Kidney glomerular epithelial cell (primary cell): ENCODE data around the gene SDR42E2.
"Not testable (repeated sequence)": the region's sequence is repeated elsewhere in the genome, so short reads cannot be mapped to it uniquely, and the experiment has no call there.

Experiments used
- DNase-seq: peaks from one replicate; lab custom pipeline; 2025; lab: John Stamatoyannopoulos, UW

SDR42E2 gene

GRCh38 chr16:22213801-22214200 is 51.5 kb downstream of the SDR42E2 start:
- DNase-seq: no peak

DNA sequence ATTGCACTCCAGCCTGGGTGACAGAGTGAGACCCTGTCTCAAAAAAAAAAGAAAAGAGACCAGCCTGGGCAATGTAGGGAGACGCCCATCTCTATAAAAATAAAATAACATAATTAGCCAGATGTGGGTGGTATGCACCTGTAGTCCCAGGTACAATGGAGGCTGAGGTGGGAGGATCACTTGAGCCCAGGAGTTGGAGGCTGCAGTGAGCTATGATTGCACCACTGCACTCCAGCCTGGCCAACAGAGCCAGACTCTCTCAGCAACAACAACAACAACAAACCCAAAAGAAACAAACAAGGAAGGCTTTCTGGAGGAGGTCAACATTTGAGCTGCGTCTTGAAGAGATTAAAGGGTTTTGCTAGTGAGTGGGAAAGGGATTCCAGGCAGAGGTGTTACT is 52.1 kb downstream of the SDR42E2 start:
- DNase-seq: no peak

GRCh38 chr16:22214889-22215288 is 52.6 kb downstream of the SDR42E2 start:
- DNase-seq: no peak

DNA sequence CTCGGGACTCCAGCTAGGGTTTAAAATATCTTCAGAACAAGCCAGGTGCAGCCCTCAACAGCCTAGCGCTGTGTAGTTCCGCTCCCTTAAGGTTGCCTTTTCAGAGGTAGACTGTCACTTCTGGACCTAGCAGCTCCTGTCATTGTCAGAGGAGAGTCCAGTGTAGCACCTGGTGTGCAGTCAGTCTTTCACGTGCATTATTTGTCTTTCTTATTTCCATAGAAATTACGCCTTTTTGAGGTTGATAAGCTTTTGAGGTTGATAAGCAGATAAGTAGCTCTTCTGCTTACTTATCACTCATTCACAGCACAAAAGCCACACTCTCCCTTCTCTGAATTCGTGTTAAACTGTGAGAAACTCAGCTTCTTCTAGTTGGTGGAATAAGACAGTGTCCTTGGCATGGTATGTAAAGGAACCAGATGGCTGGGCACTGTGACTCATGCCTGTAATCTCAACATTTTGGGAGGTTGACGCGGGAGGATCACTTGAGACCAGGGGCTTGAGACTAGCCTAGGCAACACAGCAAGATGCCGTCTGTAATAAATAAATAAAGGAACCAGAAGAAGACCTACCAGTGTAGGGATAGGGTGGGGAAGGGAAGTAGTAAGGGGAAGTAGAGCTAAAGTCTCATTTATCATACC is 54.0 kb downstream of the SDR42E2 start:
- no peak for DNase-seq

- DNase-seq: not testable (repeated sequence)
Measured at GRCh38 chr16:22216832-22217225, 54.5 kb downstream of the SDR42E2 start.

DNA sequence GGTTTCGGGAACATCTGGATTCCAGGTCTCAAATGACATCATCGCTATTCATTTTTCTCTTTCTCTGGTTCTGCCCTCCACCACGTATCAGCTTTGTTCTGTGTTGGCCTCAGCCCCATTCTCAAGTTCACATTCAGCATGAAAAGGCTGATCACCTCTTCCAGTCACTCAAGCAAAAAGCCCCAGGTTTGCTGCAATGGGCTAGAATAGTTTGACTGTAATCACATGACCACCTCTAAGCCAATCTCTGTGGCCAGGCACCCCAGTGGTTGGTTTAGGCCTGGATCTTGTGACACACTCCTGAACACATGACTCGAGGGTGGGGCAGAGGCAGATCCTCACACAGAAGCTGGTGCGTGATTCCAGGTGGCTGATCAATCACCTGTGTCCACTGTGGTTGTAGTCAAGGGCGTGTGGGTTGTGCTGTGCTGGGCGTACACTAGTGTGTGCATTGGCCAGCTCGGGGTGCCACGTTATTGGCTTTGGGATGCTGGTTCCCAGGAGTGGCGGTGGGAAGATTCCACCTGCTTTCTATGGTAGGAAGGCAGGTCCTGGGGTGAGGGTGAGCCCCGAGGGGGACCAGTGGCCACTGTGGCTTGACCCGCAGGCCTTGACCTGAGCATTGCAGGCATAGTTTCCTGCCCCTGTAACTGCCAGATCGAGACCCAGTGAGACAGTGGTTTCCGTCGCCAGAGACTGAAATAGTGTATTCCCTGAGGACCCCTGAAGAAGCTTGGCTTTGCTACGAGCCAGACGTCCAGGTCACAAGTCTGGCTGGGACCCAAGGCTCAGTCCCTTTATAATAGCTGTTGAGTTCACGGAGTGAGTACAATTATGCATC is 55.8 kb downstream of the SDR42E2 start:
- DNase-seq: no peak

GRCh38 chr16:22219389-22220068 is 57.2 kb downstream of the SDR42E2 start:
- DNase-seq: no peak

GRCh38 chr16:22220069-22220440 is 57.7 kb downstream of the SDR42E2 start:
- no peak for DNase-seq

DNA sequence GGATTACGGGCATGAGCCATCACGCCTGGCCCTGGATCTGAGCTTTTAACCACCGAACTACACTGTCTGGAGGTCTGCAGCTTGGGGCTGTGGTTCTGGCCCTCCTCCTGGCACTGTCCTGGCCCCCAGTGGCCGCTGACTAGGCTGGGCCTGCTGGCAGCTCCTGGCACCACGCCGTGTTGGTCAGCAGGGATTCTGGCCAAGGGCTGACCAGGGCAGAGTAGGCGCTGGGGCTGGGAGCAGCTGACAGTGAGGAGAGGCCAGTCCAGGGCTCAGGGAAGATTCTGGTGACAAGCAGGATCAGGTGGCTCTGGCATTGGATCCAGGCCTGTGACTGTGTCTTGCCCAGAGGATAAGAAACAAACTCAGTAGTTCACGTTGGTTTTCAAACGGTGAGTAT is 58.4 kb downstream of the SDR42E2 start:
- DNase-seq: no peak

- DNase-seq: no peak
Measured at GRCh38 chr16:22222006-22222405, 59.7 kb downstream of the SDR42E2 start.

GRCh38 chr16:22222998-22223397 is 60.7 kb downstream of the SDR42E2 start:
- DNase-seq: no peak

- no peak for DNase-seq
Measured at GRCh38 chr16:22225060-22225459, 62.8 kb downstream of the SDR42E2 start.

- no peak for DNase-seq
Measured at GRCh38 chr16:22229889-22230288, 67.6 kb downstream of the SDR42E2 start.

DNA sequence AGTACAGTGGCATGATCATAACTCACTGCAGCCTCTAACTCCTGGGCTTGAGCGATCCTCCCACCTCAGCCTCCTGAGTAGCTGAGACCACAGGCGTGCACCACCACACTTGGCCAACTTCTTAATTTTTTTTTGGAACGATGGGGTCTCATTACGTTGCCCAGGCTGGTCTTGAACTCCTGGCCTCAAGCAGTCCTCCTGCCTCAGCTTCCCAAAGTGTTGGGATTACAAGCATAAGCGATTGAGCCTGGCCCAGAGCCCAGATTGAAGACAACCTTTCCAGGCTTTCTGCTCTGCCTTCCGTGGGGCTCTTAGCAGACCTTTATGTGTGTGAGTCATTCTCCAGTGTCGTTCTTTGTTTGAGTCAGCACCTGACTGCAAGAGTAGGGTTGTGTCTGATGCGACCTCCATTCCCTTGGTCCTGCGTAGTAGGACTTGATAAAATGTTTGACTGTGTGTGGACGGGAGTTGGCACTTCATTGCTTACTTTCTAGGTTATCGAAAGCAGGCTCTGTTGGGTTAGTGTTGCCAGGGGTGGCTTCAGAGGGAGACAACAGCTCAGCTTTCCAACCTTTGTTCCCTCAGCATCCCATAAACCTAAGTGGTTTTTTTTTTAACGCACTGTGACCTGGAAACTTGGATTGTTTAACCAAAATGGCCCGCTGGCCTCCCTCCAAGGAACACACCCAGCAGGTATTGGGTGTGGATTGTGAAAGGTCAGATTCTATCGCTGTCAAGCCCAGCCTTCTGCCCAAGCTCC is 70.2 kb downstream of the SDR42E2 start:
- DNase-seq: no peak

GRCh38 chr16:22233037-22233372 is 70.7 kb downstream of the SDR42E2 start:
- no peak for DNase-seq

GRCh38 chr16:22235839-22236745 is 73.8 kb downstream of the SDR42E2 start:
- no peak for DNase-seq

- no peak for DNase-seq
Measured at GRCh38 chr16:22239131-22239805, 77.0 kb downstream of the SDR42E2 start.

DNA sequence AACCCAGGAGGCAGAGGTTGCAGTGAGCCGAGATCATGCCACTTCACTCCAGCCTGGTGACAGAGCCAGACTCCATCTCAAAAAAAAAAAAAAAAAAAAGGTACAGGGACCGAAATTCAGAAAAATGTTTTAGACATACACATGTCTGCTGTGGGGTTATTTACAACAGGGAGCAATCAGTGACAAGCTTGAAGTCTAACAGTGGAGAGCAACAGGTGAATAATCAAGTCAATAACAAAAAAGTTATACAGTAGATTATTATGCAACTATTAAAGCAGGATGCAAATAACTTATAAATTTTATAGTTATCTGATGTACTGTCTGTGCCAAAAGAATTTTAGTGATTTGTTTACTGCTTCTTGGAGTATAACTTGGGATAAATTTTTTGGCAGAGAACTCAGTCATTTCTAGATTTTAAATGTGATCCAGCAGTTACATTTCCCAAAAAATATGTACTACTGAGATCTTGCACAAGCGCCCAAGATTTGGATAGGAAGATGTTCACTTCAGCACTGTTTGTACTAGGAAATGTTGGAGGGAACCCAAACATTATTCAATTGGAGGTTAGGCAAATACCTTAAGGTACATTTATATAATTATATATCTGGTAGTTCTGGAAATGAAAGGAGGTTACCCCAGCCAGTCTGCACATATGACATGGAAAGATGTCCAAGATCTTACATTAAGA is 77.9 kb downstream of the SDR42E2 start:
- DNase-seq: no peak
